Testis (tissue), 2 donors: ENCODE data around the gene CD34.

ENCODE experiments used
- CTCF ChIP-seq, 3 experiments: fragments of 450-650 bp in 2 of 3; fragments of 200-600 bp in 1 of 3; sonication (generic) in 1 of 3; IDR thresholded peaks; one replicate each; pipeline ENCODE4 v1.5.1; 2016 to 2019; ENCODE audit warnings: antibody characterized with exemption in 3 of 3, mild to moderate bottlenecking in 2 of 3, moderate library complexity in 1 of 3
- POLR2A ChIP-seq: fragments of 450-650 bp; IDR thresholded peaks from one replicate; pipeline ENCODE4 v1.6.1; 2017; ENCODE audit warnings: antibody characterized with exemption, mild to moderate bottlenecking, moderate library complexity

DNA sequence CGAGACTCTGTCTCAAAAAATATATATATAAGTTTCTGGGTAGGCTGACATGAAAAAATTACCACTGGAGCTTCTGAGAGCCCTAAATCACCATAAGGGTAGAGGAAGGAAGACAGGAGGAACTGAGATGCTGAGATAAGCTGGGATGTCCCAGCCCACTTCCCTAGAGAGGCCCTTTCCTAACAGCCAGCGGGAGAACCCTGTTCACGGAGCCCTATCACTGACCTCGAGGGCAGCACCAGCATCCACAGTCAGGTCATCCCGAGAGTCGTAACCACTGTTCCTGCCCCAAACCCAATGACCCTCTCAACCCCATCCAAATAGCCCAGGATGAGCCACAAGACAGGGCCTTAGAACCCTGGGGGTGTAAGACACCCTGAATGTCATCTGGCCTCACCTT, 77.5 kb downstream of the CD34 start:
- TF ChIP-seq POLR2A: no peak
- TF ChIP-seq CTCF (IDR thresholded peaks at IDR 0.05): no peak
